Skeletal muscle satellite cell (primary cell): ENCODE data around the gene CDC25A.
"Not testable (repeated sequence)": the region's sequence is repeated elsewhere in the genome, so short reads cannot be mapped to it uniquely, and the experiment has no call there.

ENCODE experiments used
- H3K27me3 ChIP-seq: 2 replicates; pipeline ENCODE4 v1.7.0; 2013; ENCODE audit warnings: low read length; ENCODE audit not compliant: control insufficient read depth, insufficient read depth
- H3K36me3 ChIP-seq: 2 replicates; pipeline ENCODE4 v1.7.0; 2013; ENCODE audit warnings: mild to moderate bottlenecking, control low read depth, low read length; ENCODE audit not compliant: insufficient read depth
- H3K4me1 ChIP-seq: 2 replicates; pipeline ENCODE4 v1.7.0; 2013; ENCODE audit warnings: low read length; ENCODE audit not compliant: control insufficient read depth, insufficient read depth
- H3K4me2 ChIP-seq: 2 replicates; pipeline ENCODE4 v1.7.0; 2013; ENCODE audit warnings: mild to moderate bottlenecking, low read length
- H3K4me3 ChIP-seq: 2 replicates; pipeline ENCODE4 v1.7.0; 2013; ENCODE audit warnings: low read length
- H3K9ac ChIP-seq: 2 replicates; pipeline ENCODE4 v1.7.0; 2013; ENCODE audit warnings: mild to moderate bottlenecking, low read depth, low read length, moderate library complexity
- H3K9me3 ChIP-seq: replicated peaks from 2 replicates; pipeline ENCODE4 v1.7.0; 2013; ENCODE audit warnings: mild to moderate bottlenecking, control low read depth, low read length

Gene CDC25A

GRCh38 chr3:48217449-48217848, 29.2 kb upstream of the CDC25A start:
- Histone ChIP-seq H3K27me3 (peaks cover 58% of the 10 kb centered on the region), H3K4me2 (no peak overlapping the region), H3K4me1 (no peaks in the 10 kb centered on the region), H3K4me3 (no peak overlapping the region), H3K9me3 (no peaks in the 10 kb centered on the region), H3K36me3 (no peaks in the 10 kb centered on the region), H3K9ac (no peak overlapping the region)

GRCh38 chr3:48215876-48216275, 27.7 kb upstream of the CDC25A start:
- no peak overlapping the region for H3K4me2 ChIP-seq
- no peaks in the 10 kb centered on the region for H3K9me3 ChIP-seq
- no peak overlapping the region for H3K9ac ChIP-seq
- H3K4me3 ChIP-seq = no peak overlapping the region
- H3K27me3 ChIP-seq = peaks cover 45% of the 10 kb centered on the region
- H3K4me1 ChIP-seq = no peaks in the 10 kb centered on the region
- no peaks in the 10 kb centered on the region for H3K36me3 ChIP-seq

- H3K27me3 ChIP-seq = peaks cover 45% of the 10 kb centered on the region
- no peak overlapping the region for H3K9ac ChIP-seq
- no peaks in the 10 kb centered on the region for H3K9me3 ChIP-seq
- no peak overlapping the region for H3K4me3 ChIP-seq
- H3K4me2 ChIP-seq = no peak overlapping the region
- no peaks in the 10 kb centered on the region for H3K4me1 ChIP-seq
- no peaks in the 10 kb centered on the region for H3K36me3 ChIP-seq
These were observed 27.2 kb upstream of the CDC25A start for GRCh38 chr3:48215466-48215865.

- Histone ChIP-seq H3K9ac (no peak overlapping the region), H3K4me1 (no peaks in the 10 kb centered on the region), H3K4me3 (no peak overlapping the region), H3K36me3 (no peaks in the 10 kb centered on the region), H3K4me2 (no peak overlapping the region), H3K27me3 (peaks cover 45% of the 10 kb centered on the region), H3K9me3 (no peaks in the 10 kb centered on the region)
These were observed 26.8 kb upstream of the CDC25A start for GRCh38 chr3:48215019-48215418.

GRCh38 chr3:48214225-48214624, 26.0 kb upstream of the CDC25A start:
- no peak overlapping the region for H3K9ac ChIP-seq
- peaks cover 37% of the 10 kb centered on the region for H3K27me3 ChIP-seq
- no peak overlapping the region for H3K4me3 ChIP-seq
- H3K4me1 ChIP-seq = no peaks in the 10 kb centered on the region
- no peaks in the 10 kb centered on the region for H3K9me3 ChIP-seq
- H3K36me3 ChIP-seq = no peaks in the 10 kb centered on the region
- no peak overlapping the region for H3K4me2 ChIP-seq

- H3K4me3 ChIP-seq, H3K4me1 ChIP-seq, H3K9ac ChIP-seq, H3K36me3 ChIP-seq, H3K9me3 ChIP-seq, H3K4me2 ChIP-seq: not testable (repeated sequence)
- peaks cover 21% of the 10 kb centered on the region for H3K27me3 ChIP-seq
These were observed 23.6 kb upstream of the CDC25A start for GRCh38 chr3:48211776-48212175.

- H3K36me3 ChIP-seq, H3K9ac ChIP-seq, H3K9me3 ChIP-seq, H3K4me2 ChIP-seq, H3K27me3 ChIP-seq, H3K4me3 ChIP-seq, H3K4me1 ChIP-seq: not testable (repeated sequence)
These were observed 22.3 kb upstream of the CDC25A start for GRCh38 chr3:48210534-48210933.

- no peak overlapping the region for H3K4me3 ChIP-seq
- no peaks in the 10 kb centered on the region for H3K27me3 ChIP-seq
- H3K9me3 ChIP-seq = no peaks in the 10 kb centered on the region
- no peak overlapping the region for H3K4me2 ChIP-seq
- H3K4me1 ChIP-seq = no peaks in the 10 kb centered on the region
- H3K36me3 ChIP-seq = no peaks in the 10 kb centered on the region
- no peak overlapping the region for H3K9ac ChIP-seq
These were observed 21.2 kb upstream of the CDC25A start for GRCh38 chr3:48209445-48209844.

- Histone ChIP-seq H3K4me3 (no peak overlapping the region), H3K9me3 (no peaks in the 10 kb centered on the region), H3K9ac (no peak overlapping the region), H3K36me3 (no peaks in the 10 kb centered on the region), H3K27me3 (no peaks in the 10 kb centered on the region), H3K4me1 (no peaks in the 10 kb centered on the region), H3K4me2 (no peak overlapping the region)
These were observed 19.9 kb upstream of the CDC25A start for GRCh38 chr3:48208076-48208475.

- Histone ChIP-seq H3K9ac (no peak overlapping the region), H3K27me3 (no peaks in the 10 kb centered on the region), H3K4me1 (no peaks in the 10 kb centered on the region), H3K9me3 (no peaks in the 10 kb centered on the region), H3K4me2 (no peak overlapping the region), H3K4me3 (no peak overlapping the region), H3K36me3 (no peaks in the 10 kb centered on the region)
These were observed 14.4 kb upstream of the CDC25A start for GRCh38 chr3:48202632-48203031.

- H3K9me3 ChIP-seq = no peaks in the 10 kb centered on the region
- H3K9ac ChIP-seq = no peak overlapping the region
- no peak overlapping the region for H3K4me3 ChIP-seq
- H3K36me3 ChIP-seq = no peaks in the 10 kb centered on the region
- no peaks in the 10 kb centered on the region for H3K4me1 ChIP-seq
- H3K27me3 ChIP-seq = peaks cover 2% of the 10 kb centered on the region
- no peak overlapping the region for H3K4me2 ChIP-seq
These were observed 10.9 kb upstream of the CDC25A start for GRCh38 chr3:48199117-48199516.

- Histone ChIP-seq H3K4me1 (no peaks in the 10 kb centered on the region), H3K36me3 (no peaks in the 10 kb centered on the region), H3K4me2 (no peak overlapping the region), H3K9ac (no peak overlapping the region), H3K9me3 (no peaks in the 10 kb centered on the region), H3K4me3 (no peak overlapping the region), H3K27me3 (peaks cover 6% of the 10 kb centered on the region)
These were observed 8.4 kb upstream of the CDC25A start for GRCh38 chr3:48196611-48197010.
